Measurements from ENCODE around the gene YIF1A.
"Not testable (repeated sequence)": the region's sequence is repeated elsewhere in the genome, so short reads cannot be mapped to it uniquely, and the experiment has no call there.

Gene YIF1A

GRCh38 chr11:66311965-66312548 is 23.1 kb upstream of the YIF1A start:
- DNase-seq (ENCODE audit: low read depth in 3 of 3): peak; percentile 80 to 94 (median 94)

GRCh38 chr11:66311470-66311964 is 22.6 kb upstream of the YIF1A start:
- DNase-seq (ENCODE audit: low read depth in 3 of 3): no peak

GRCh38 chr11:66310803-66311440 is 22.0 kb upstream of the YIF1A start:
- not testable (repeated sequence) for DNase-seq (ENCODE audit: low read depth in 3 of 3)

GRCh38 chr11:66310324-66310723 is 21.4 kb upstream of the YIF1A start:
- no peak for DNase-seq (ENCODE audit: low read depth in 3 of 3)

GRCh38 chr11:66309475-66309874 is 20.5 kb upstream of the YIF1A start:
- DNase-seq (ENCODE audit: low read depth in 3 of 3): no peak

- no peak for DNase-seq (ENCODE audit: low read depth in 3 of 3)
Observed at GRCh38 chr11:66302656-66303055, 13.7 kb upstream of the YIF1A start.

GRCh38 chr11:66299186-66299585 is 10.2 kb upstream of the YIF1A start:
- no peak for DNase-seq (ENCODE audit: low read depth in 3 of 3)

GRCh38 chr11:66297610-66298009 is 8.7 kb upstream of the YIF1A start:
- DNase-seq (ENCODE audit: low read depth in 3 of 3): no peak

GRCh38 chr11:66294626-66295620 is 6.0 kb upstream of the YIF1A start:
- no peak for DNase-seq (ENCODE audit: low read depth in 3 of 3)

- DNase-seq (ENCODE audit: low read depth in 3 of 3): no peak
Observed at GRCh38 chr11:66293777-66294625, 5.1 kb upstream of the YIF1A start.

GRCh38 chr11:66293352-66293751 is 4.4 kb upstream of the YIF1A start:
- DNase-seq (ENCODE audit: low read depth in 3 of 3): no peak

GRCh38 chr11:66292543-66293332 is 3.8 kb upstream of the YIF1A start:
- no peak for DNase-seq (ENCODE audit: low read depth in 3 of 3)

- peak in 1 of 3 experiments; percentile 25 for DNase-seq (ENCODE audit: low read depth in 3 of 3)
Observed at GRCh38 chr11:66291706-66292542, 3.0 kb upstream of the YIF1A start, which contains the start of gene TMEM151A. Gene TMEM151A (plus strand): TSS chr11:66291894. CDS start chr11:66292014, 120 bp downstream.

- DNase-seq (ENCODE audit: low read depth in 3 of 3): no peak
Observed at GRCh38 chr11:66291303-66291705, 2.4 kb upstream of the YIF1A start.

- DNase-seq (ENCODE audit: low read depth in 3 of 3): no peak
Observed at GRCh38 chr11:66290330-66290621, 1.3 kb upstream of the YIF1A start.

GRCh38 chr11:66289548-66290329 is 796 bp upstream of the YIF1A start:
- DNase-seq (ENCODE audit: low read depth in 3 of 3): peak; percentile 61 to 80 (median 74)

GRCh38 chr11:66287889-66288670 is 863 bp downstream of the YIF1A start:
- no peak for DNase-seq (ENCODE audit: low read depth in 3 of 3)

All from stimulated activated CD4-positive, alpha-beta T cell treated with anti-CD3 and anti-CD28 coated beads, TNF-alpha, amount 100 ng/mL, for 24 hours (primary cell).